Astrocyte of the hippocampus (primary cell): Measurements from ENCODE around the gene FSCN2.

Source experiments
- DNase-seq: peaks from one replicate; pipeline ENCODE4 v3.0.0; 2011; ENCODE audit warnings: low read depth, low spot score

The FSCN2 gene

DNA sequence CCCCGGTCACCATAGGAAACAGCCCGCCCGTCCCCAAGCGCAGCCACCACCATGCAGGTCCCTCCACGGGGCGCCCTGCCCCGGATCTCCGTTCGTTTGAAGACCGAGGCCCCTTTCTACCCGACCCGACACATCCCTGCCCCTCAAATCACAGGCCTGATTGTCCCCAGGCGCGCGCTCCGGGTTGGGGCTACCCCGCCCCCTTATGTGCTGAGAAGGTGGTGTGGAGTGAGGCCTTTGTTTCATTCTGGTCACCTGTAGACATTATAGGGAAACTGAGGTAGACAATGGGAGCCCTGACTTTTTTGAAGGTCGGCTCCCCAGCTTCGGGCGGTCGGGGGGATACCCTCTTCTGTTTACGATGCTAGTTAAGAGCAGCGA, 14.8 kb upstream of the FSCN2 start:
- peak; percentile 77 for DNase-seq

DNA sequence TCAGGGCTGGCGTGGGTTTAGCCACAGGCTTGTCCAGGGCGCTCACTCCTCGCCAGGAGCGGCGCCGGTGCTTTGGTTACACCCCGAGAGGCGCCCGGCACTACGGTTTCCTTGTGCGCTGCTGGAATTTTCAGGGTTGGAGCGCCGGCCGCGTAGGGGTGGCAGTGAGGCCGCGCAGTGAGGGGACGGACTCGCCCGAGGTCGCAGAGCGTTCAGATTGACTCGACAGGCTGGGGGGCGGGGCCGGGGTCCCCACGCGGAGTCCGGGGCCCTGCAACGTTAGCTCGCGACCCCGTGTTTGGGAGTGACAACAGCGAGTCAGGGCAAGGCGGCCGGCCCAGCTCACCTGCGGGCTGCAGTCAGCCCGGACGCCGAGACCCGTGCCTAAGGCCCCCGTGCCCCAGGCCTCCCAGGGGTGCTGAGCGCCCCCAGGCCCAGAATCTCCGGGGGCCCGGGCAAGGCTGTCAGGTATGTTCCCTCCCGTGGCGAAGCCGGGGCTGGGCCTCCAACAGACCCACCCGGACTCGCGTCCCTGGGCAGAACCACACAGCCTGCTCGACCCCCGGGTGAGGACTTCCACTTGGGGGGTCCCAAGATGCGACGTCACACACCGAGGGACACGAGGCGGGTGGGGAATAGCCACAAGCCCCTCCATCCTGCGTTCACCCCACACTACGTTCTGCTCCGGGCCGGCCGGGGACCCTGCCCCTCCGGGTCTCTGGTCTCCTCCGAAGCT, 14.3 kb upstream of the FSCN2 start:
- peak; percentile 89 for DNase-seq

DNA sequence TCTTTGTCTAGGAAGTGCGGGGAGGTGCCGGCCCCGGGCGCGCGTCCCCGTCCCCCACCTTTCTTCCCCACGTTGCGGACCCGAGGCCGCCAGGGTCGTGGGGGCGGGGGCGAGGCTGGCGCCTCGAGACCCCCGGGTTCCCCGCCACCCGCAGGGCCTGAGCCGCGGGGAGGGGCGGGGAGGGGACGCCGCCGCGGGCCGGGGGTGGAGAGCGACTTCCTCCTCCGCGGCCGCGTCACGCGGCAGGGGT, 13.8 kb upstream of the FSCN2 start:
- DNase-seq: no peak

DNA sequence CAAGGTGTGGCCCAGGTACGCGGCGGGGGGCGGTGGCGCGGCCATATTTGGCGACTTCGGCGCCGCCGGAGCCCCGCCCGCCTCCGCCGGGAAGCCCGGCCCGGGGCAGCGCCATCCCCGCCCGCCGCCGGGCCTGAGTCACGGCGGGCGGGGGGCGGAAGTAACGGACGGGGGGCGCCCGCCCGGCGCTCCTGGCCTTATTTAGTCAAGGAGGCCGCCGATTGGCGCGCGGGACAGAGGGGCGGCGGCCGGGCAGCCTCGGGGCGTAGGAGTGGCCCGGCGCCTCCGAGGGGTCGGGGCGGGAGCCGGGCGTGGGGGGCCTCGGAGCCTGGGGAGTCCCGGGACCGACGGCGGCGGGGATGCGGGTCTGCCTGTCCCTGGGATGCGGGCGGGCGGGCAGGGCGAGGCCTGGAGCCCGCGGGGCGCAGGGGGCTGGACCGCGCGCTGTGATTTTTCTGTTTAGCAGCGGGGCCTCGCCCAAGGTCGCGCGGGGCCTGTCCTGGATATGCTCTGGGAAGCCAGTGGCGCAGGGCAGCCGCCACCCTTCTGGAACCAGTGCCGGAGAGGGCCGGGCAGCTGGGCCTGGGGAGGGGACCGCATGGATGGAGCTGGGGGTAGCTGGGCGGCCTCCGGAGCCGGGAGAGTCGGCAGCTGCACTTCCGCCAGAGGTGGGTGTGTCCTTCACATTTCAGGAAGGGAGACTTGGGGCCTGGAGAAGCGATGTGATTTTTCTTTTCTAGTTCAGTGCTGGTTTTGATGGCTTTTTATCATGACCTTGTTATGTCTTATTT, 13.2 kb upstream of the FSCN2 start:
- DNase-seq: peak; percentile 96

DNA sequence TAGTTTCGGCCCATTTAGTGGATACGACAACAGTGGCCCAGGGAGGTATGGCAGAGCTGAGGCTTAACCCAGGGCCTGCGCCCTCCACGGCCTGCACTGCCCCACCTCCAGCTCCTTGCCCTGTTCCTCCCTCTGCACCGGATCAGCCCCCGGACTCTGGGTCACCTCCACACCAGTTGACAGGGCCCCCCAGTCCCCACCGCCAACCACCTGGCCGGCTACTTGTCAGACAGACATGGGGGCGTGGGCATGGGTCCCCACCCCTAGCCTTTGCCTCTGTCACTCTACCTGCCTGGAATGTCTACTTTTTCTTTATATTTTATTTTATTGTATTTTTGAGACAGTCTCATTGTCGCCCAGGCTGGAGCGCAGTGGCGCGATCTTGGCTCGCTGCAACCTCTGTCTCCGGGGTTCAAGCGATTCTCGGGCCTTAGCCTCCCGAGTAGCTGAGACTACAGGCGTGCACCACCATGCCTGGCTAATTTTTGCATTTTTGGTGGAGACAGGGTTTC, 12.6 kb upstream of the FSCN2 start:
- no peak for DNase-seq

DNA sequence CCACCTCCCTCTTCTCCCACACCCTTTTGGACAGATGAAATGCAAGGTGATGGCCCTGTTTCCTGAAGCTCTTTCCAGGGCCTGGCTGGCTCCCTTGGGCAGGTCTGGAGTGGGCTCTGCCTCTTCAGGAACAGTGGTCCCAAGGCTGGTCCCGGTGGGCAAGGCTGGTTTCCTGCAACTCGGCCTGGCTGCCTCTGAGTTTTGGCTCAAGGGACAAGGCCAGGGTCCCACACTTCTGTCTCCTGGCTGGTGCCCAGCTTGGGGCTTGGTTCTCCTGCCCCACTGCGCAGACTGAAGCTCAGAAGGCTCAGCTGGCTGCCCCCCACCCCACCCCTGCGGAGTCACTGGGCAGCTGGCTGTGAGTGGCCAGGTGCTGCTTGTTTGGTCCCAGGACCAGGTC, 11.7 kb upstream of the FSCN2 start:
- no peak for DNase-seq

DNA sequence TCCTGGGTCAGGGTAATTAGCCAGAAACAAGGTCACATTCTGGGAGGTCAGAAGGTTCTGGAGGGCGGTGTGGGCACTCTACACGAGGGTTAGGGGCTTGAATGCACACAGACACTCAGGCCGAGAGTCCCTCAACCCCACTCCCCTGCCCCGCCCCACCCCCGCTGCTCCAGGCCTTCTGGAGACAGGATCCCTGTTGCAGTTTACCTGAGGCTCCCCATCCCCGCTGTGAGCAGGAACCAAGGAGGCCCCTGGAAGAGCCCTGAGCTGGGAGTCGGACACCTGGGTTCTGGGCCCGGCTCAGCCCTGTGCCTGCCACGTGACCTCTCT, 11.2 kb upstream of the FSCN2 start:
- no peak for DNase-seq

DNA sequence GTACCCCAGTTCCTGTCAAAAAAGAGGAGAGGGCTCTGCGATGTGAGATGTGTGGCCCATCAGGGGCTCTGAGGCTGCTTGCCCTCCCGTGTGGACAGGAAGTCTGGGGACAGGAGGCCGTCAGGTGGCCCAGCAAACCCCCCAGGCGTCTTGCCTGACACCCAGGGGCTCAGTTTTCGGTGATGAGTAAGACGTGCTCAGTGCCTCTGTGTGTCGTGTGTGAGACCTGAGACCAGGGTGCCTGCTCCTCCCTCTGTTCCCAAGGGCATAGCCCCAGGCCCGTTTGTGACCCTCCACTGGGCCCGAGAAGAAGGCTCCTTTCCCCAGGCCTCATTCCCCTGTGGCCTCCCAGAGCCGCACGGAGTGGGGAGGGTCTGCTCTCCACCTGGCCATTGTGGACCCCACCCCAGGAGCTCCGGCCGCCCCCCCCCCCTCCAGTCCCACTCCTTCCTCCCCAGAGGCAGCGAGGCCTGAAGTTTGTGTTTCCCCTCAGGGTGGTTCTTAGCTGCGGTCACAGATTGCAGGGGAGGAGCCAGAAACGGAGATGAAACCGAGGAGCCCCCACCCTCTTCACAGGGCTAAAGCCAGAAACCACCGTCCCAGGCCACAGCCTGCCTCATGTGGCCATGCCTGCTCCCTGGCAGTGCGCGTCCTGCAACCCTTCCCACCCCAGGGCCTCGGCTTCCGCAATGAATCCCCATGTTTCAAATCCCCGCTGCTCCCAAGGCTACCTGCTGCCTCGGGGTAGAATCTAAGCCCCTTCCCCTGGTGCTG, 10.7 kb upstream of the FSCN2 start:
- peak; percentile 67 for DNase-seq

DNA sequence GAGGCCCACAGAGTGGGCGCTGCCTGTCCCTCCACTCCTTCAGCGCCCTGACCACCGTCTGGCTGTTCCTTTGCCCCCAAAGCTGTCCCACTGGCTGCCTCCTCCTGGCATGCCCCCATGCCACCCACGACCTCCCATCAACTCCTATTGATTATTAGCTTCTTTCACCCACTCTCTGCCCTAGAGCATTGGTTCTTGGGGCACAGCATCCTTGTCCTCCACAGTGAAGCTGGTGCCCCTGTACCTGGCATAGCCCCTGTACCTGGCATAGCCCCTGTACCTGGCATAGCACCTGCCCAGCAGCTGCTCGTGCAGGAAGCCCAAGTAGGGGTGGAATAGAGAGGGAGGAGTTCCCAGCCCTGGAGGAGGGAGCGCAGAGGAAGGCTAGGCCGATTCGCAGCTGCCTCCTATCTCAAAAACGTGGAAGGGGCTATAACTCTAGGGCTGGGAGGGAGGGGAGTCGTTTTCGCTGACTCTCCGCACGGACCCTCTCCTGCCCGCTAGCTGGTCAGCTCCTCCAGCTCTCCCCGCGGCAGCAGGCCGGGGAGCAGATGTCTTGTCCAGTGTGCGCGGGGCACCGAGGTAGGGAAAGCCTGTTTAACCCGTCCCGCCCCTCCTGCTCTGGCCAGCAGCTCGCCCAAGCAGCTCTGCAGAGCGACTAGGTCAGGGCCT, 9.9 kb upstream of the FSCN2 start:
- no peak for DNase-seq

DNA sequence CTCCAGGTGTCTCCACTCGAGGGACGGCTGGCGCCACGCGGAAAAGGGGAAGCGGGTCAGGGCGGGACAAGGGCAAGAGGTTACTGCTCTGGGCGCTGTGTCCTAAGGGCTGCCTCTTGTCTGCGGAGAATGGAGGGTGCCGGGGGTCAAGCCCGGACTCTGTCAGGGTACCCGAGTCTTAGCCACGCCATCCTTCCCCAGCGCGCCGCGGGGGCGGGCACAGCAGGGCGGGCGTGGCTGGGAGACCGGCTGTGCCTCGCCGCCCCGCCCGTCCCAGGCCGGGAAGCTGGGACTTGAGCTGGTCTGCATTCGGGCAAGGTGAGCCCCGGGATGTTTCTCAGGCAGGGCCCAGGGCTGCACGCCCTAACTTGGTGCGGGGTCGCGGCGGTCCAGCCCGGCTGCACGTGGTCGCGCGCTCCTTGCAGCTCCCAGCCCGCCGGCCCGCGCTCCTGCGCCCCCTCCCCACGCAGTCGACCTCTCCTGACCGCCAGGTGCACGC, 9.3 kb upstream of the FSCN2 start:
- DNase-seq: peak; percentile 64

DNA sequence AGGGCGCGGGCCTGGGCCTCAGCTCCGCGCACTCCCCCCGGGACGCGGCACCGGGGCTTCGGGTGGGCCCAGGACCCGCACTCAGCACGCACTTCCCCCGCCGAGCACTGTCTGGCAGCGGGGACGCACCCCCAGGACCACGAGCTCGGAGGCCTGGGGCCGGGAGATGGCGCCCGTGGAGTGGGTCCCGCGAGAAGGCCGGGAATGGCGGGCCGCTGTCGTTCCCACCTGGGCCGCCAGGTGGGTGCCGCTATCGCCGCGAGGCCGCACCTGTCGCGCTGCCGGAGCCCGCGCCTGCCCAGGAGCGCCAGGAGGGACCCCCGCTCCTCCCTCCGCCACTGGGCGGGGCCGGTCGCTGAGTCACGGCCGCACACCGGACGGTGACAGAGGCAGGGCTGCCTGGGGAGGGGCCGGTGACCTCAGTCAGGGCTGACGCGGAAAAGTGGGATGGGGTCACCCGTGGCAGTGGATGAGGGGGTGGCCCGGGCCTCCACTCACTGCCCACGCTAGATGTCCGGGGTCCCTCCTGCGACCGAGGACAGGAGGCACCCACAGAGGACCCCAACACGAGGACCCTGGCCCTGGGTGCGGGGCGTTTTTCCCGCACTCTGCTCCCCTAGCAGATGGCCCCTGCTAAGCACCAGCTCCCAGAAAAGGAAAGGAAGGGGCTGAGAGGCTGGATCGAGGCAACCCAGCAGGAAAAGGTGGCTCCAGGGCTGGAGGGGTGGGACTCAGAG, 8.7 kb upstream of the FSCN2 start:
- peak; percentile 70 for DNase-seq

DNA sequence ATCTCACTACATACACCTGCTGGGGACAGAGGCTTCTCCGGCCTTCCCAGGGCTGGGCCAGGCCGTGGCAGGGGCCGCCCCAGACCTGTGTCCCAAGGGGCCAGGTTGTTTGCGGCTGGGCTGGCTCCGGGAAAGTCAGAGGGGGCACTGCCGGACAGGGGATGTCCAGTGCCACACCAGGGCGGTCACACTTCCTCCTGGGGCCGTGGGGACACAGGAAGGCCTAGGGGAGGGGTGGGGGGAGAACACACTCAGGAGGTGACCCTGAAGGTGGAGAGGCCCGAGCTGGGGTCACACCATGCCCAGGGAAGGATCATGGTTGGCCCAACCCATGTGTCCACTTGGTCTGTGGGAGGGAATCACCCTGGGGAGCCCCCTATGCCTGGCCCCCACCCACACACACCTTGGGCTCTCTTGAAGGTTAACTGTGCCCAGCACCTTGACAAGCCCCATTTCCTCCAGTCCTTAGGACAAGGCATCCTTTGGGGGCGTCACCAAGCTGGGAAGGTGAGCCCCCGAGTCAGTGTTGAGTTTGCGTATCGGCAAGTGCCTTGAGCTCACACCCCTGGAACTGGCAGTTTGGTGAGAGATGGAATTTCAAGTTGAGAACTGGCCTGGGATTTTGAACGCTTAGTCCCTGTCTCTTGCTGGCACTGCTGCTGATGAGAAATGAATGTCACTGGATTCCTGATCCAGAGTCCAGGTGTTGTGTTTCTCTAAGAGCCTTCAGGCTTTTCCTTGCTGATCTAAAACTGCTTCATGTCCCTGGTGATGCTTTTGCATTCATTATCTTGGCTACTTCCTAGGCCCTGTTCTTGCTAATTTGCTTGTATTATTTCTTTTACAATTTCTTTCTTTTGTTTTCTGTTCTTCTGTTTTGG, 7.9 kb upstream of the FSCN2 start:
- DNase-seq: no peak

DNA sequence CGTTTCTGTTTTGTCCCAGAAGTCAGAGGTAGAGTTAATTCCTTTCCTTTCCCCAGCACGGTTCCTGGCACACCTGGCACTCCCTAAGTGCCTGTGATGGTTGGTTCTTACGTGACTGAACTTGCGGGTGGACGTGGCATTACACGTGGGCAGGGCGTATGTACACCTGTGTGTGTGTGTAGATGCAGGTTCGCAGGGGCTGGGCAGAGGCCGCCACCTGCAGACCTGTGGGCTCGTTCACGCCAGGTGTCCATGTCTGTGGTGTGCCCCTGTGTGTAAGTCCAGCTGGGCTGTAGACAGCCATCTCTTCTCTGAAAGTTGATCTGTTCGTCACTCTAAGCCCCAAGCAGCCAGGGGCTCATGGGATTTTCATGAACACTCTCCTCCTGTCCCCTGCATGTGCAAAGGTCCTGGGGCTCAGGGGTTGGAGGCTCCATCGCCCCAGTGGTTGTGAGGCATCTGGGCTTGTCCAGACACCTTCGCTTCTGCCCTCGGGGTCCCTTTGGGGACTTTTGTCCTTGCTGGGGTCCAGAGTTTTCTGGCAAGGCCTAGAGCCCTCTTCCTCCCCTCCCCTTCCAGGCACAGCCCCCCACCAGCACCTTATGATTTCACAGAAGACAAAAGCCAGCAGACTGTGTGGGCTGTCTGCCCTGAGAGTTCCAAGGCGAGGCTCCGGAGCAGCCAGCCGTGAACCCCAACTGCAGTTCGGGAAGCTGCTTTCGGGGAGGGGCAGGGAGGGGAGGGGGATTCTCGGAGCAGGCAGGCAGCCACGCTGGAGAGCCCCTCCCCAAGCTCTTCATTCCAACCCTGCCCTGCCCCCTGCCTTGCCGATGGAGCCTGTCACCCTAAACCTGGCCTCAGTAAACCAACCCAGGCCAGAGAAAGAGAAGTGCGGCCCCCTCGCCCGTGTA, 5.4 kb upstream of the FSCN2 start:
- DNase-seq: peak; percentile 78

DNA sequence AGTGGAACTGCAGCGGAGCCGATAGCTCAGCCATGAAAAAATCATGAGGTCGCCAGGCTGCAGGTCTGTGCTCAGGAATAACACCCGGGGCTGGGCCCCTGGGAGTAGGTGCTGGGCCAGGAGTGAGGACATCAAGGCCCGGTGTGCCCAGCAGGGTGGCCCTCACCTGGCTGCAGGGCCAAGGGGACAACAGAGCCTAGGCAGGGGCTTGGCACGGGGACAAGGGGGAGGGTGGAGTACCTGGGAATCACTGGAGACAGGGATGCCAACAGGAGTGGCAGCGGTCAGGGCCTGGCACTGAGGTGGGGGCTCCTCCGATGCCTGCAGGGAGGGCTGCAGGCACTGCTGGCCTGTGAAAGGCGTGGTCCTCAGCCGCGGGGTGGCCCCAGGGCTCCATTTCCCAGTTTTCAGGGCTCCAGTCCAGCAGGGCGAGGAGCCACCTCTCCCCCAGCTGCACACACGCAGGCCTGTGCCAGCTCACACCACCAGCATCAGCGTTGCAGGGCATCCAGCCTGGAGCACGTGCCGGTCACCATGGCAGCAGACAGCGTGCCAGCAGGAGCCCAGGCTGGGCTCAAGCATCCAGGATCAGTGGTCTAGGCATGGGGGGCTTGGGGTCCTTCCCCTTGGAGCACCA, 4.7 kb upstream of the FSCN2 start:
- peak; percentile 78 for DNase-seq

DNA sequence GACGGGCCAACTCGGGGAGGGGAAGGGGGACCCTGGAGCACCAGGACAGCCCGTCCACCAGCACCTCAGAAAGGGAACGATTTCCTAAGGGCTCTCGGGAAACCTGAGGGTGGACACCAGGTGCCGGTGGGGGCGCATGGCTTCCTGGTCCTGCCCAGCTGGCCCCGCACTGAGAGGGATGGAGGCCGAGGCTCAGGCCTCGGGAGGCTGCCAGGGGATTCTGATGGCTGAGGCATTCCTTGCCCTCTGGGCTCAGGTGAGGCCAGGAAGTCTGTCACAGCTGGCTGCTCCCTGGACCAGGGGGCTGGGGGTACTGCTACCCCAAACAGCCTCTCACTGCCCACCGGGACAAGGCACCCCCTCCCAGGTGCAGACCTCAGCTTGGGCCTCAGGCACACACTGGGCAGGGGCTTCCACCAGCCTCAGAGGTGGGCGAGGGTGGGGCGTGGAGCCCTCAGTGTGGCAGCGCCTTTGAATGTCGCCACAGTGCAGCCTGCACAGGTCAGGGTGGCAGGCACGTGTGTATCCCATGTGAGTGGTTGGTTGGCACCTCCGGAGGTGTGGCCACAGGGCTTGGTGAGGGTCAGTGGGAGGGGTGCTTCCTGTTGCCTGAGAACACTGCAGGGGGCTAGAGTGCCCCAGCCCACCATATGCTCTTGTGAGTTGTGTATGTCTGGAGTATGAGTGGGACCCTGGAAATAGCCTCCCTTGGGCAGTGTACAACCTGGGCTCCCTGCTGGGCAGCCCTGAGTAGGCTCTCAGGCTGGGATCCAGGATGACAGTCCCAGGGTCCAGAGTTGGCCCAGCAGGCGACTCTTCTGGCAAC, 3.9 kb upstream of the FSCN2 start:
- DNase-seq: no peak

DNA sequence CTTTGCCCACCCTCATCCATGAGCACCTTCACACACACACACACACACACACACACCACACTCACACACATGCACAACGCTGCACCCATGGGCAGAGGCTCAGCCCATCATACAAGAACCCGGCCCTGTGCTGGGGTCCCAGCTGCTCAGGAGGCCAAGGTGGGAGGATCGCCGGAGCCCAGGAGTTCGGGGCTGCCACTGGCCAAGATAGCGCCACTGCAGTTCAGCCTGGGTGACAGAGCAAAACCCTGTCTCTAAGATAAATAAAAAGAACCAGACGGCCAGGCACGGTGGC, 3.4 kb upstream of the FSCN2 start:
- no peak for DNase-seq

DNA sequence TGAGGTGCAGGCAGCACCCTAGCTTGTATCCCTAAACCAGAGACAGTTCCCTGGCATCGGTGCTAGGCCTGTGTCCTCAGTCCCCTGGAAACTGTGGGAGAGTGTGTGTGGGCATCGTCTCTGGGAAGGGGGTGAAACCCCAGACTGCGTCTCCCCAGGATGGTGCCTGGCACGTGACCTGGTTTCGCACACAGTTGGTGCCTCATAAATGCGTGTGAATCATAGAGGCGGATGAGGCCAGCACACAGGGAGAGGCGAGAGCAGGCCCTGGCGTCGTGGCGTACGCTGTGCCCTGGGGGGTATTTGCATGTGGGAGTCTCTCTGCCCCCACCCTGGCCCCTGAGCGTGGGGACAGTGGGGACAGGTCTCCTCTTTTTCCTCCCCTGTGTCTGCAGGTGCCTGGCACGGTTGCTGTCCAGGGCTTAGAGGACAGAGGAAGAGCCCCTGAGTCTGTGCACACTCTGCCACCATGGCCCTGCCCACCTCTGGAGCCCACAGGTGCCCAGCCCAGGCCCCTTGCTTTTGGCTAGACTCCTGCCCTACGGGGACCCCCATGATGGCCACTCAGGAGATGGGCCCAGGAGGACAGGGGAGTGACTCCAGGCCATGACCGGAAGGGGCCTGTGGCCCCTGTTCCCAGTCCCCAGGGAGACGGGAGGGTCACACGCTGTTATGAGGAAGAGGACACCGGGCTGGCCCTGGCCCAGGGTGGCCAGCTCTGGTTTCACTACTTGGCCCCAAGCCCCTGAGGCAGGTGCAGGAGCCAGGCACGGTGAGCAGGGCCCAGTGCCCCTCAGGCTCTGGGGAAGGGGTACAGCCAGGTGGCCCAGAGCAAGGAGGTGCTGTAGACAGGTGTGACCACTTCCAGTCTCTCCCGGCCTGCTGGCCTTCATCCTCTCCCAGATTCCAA, 1.3 kb upstream of the FSCN2 start:
- no peak for DNase-seq
